Body of pancreas (tissue), 4 donors: Measurements from ENCODE around the gene ATG4D.

Source experiments
- POLR2A ChIP-seq, 3 donors: fragments of 450-650 bp; IDR thresholded peaks; one replicate each; pipeline ENCODE4 v1.6.1; 2016; ENCODE audit warnings: antibody characterized with exemption in 3 of 3, mild to moderate bottlenecking in 2 of 3
- TF ChIP-seq, protein P1 (sequence below), 7 experiments: fragments of 450-650 bp in 4 of 7; fragments of 200-600 bp in 3 of 7; sonication (generic) in 3 of 7; IDR thresholded peaks; one replicate each; pipeline ENCODE4 v1.5.1; 2016 to 2019; ENCODE audit warnings: antibody characterized with exemption in 7 of 7

DNA sequence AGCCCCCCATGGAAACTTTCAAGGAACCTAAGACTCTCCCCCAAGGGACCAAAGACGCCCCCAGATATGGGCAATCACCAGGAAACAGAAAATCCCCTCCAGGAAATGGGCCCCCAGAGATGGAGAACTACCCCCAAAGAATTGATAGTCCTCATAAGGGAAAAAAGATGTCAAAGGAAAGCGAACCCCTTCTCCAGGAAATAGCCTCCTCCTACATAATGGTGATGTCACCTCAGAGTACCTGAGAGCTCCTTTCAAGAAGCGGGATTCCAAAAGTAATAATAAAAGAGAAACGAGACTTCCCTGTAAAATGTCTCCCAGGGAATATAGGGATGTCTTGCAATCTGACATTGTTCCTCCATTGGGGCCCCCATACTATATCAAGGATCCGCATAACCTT, 24.0 kb downstream of the ATG4D start:
- TF ChIP-seq, protein P1, sequence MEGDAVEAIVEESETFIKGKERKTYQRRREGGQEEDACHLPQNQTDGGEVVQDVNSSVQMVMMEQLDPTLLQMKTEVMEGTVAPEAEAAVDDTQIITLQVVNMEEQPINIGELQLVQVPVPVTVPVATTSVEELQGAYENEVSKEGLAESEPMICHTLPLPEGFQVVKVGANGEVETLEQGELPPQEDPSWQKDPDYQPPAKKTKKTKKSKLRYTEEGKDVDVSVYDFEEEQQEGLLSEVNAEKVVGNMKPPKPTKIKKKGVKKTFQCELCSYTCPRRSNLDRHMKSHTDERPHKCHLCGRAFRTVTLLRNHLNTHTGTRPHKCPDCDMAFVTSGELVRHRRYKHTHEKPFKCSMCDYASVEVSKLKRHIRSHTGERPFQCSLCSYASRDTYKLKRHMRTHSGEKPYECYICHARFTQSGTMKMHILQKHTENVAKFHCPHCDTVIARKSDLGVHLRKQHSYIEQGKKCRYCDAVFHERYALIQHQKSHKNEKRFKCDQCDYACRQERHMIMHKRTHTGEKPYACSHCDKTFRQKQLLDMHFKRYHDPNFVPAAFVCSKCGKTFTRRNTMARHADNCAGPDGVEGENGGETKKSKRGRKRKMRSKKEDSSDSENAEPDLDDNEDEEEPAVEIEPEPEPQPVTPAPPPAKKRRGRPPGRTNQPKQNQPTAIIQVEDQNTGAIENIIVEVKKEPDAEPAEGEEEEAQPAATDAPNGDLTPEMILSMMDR (IDR thresholded peaks at IDR 0.05): no peak
- no peak for TF ChIP-seq POLR2A (IDR thresholded peaks at IDR 0.05)
